ENCODE data around the gene PPP1R14D. TPM values are rescaled to one million over a fixed set of nuclear protein-coding genes. Genes with fewer than 3 reads are reported as not detected.

Gene PPP1R14D
- total RNA-seq, 3 donors from 2014 or later, result 57.5 to 186 (median 154) TPM

DNA sequence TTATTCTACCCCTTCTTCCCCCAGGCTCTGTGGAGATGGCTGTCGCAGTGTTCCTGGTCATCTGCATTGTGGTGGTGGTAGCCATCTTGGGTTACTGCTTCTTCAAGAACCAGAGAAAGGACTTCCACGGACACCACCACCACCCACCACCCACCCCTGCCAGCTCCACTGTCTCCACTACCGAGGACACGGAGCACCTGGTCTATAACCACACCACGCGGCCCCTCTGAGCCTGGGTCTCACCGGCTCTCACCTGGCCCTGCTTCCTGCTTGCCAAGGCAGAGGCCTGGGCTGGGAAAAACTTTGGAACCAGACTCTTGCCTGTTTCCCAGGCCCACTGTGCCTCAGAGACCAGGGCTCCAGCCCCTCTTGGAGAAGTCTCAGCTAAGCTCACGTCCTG lies 28.2 kb upstream of the PPP1R14D start:
- Histone ChIP-seq H3K4me1 (ENCODE audit: low read depth) (peaks cover 40% of the 10 kb centered on the region), H3K9me3 (no peaks in the 10 kb centered on the region), H3K4me3 (no peak overlapping the region), H3K36me3 (ENCODE audit: low read depth) (peaks cover 3% of the 10 kb centered on the region)
- DNase-seq, result peak in 1 of 3 donors; percentile 20
- TF ChIP-seq CTCF (IDR thresholded peaks at IDR 0.05), result no peak
- intact Hi-C loops (cut with DNase I, micrococcal nuclease), result loop anchor here (2.0 to 5.0 kb wide), 2 partner anchors 36 kb away; partner anchors contain the start of gene VPS18 (in 1 of the 2)
- no peak for ATAC-seq

GRCh38 chr15:40855706-40856234 lies 27.3 kb upstream of the PPP1R14D start:
- no peak for DNase-seq
- peaks cover 3% of the 10 kb centered on the region for H3K36me3 ChIP-seq (ENCODE audit: low read depth)
- no peak for ATAC-seq
- H3K4me3 ChIP-seq, result no peak overlapping the region
- no peaks in the 10 kb centered on the region for H3K9me3 ChIP-seq
- H3K4me1 ChIP-seq (ENCODE audit: low read depth), result peaks cover 42% of the 10 kb centered on the region
- intact Hi-C loops (cut with DNase I, micrococcal nuclease), result loop anchor here (2.0 to 5.0 kb wide), 2 partner anchors 37 kb away; partner anchors contain the start of gene VPS18 (in 1 of the 2)
- no peak for TF ChIP-seq CTCF (IDR thresholded peaks at IDR 0.05)

DNA sequence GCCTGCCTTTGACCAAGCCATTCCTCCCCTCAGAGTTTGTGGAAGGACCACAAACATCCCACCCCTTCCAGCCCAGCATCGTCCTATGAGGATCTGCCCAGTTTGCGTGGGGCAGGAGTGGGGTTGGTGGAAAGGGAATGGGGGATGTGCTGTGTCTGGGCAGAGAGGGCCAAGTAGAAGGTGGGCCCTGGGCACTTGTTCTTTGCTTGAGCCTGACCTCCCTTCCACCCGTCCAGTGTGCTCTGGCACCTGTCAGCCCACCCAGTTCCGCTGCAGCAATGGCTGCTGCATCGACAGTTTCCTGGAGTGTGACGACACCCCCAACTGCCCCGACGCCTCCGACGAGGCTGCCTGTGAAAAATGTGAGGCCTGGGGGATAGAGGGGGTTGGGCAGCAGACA lies 25.7 kb upstream of the PPP1R14D start:
- no peak for TF ChIP-seq CTCF (IDR thresholded peaks at IDR 0.05)
- Histone ChIP-seq H3K36me3 (ENCODE audit: low read depth) (peaks cover 3% of the 10 kb centered on the region), H3K4me1 (ENCODE audit: low read depth) (peaks cover 46% of the 10 kb centered on the region), H3K9me3 (no peaks in the 10 kb centered on the region), H3K4me3 (no peak overlapping the region)
- DNase-seq (peak in 1 of 3 donors; percentile 41), ATAC-seq (no peak)
- intact Hi-C loops (cut with DNase I, micrococcal nuclease), result no loop called here

GRCh38 chr15:40853241-40853890 lies 24.9 kb upstream of the PPP1R14D start:
- TF ChIP-seq CTCF (IDR thresholded peaks at IDR 0.05), result no peak
- H3K4me1 ChIP-seq (ENCODE audit: low read depth), result peaks cover 42% of the 10 kb centered on the region
- DNase-seq, result peak in 1 of 3 donors; percentile 45
- H3K36me3 ChIP-seq (ENCODE audit: low read depth), result peaks cover 3% of the 10 kb centered on the region
- intact Hi-C loops (cut with DNase I, micrococcal nuclease), result no loop called here
- ATAC-seq, result no peak
- no peaks in the 10 kb centered on the region for H3K9me3 ChIP-seq
- no peak overlapping the region for H3K4me3 ChIP-seq

DNA sequence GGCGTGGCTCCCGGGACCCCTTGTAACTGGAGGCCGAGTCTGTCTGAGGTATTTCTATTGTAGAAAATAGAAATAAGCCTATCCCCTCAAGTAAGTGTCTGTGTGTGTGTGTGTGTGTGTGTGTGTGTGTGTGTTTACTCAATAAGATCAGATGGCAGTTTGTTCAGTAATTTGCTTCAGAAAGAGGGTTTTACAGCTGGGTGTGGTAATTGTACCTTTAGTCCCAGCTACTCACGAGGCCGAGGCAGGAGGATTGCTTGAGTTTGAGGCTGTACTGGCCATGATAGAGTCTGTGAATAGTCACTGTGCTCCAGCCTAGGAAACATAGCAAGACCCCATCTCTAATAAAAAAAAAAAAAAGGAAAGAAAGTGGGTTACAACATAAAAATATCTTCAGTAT lies 24.0 kb upstream of the PPP1R14D start:
- intact Hi-C loops (cut with DNase I, micrococcal nuclease), result no loop called here
- H3K4me3 ChIP-seq, result no peak overlapping the region
- no peak for TF ChIP-seq CTCF (IDR thresholded peaks at IDR 0.05)
- H3K36me3 ChIP-seq (ENCODE audit: low read depth), result peaks cover 3% of the 10 kb centered on the region
- no peaks in the 10 kb centered on the region for H3K9me3 ChIP-seq
- H3K4me1 ChIP-seq (ENCODE audit: low read depth), result peaks cover 40% of the 10 kb centered on the region
- ATAC-seq (peak; percentile 82), DNase-seq (peak; percentile 49 to 94 (median 69))
